GM12891 (cell line): ENCODE data around the gene CAPN11.
A peak's percentile ranks its signal among the peaks of the same experiment; 100 is the strongest.

Experiments
- DNase-seq: peaks from one replicate; pipeline ENCODE4 v3.0.0; 2011; ENCODE audit warnings: low spot score; ENCODE audit not compliant: insufficient read length
- FAIRE-seq: peaks from 2 replicates; lab custom pipeline; 2011; peaks lifted over from hg19 to GRCh38; lab: Jason Lieb, UNC
- PAX5 ChIP-seq: IDR thresholded peaks from 2 replicates; pipeline ENCODE4 v1.6.1; 2011; ENCODE audit warnings: low read length, moderate library complexity, mild to moderate bottlenecking; ENCODE audit not compliant: insufficient read depth, severe bottlenecking
- POLR2A ChIP-seq: IDR thresholded peaks from 2 replicates; pipeline ENCODE4 v1.6.1; 2011; ENCODE audit warnings: low read depth, low read length, control low read depth
- POLR2AphosphoS5 ChIP-seq: IDR thresholded peaks from 2 replicates; pipeline ENCODE4 v1.6.1; 2011; ENCODE audit warnings: low read depth, low read length, control low read depth
- POU2F2 ChIP-seq: IDR thresholded peaks from 2 replicates; pipeline ENCODE4 v1.6.1; 2011; ENCODE audit warnings: low read depth, mild to moderate bottlenecking, control low read depth, low read length, moderate library complexity
- SPI1 ChIP-seq: IDR thresholded peaks from 2 replicates; pipeline ENCODE4 v1.6.1; 2011; ENCODE audit warnings: low read depth, low read length, control low read depth
- TAF1 ChIP-seq: IDR thresholded peaks from 2 replicates; pipeline ENCODE4 v1.6.1; 2011; ENCODE audit warnings: low read depth, low read length, control low read depth

CAPN11 gene

GRCh38 chr6:44202972-44203750 lies 44.5 kb downstream of the CAPN11 start:
- DNase-seq: no peak
- TF ChIP-seq POLR2A: no peak
- no peak for TF ChIP-seq TAF1
- TF ChIP-seq POU2F2: no peak
- no peak for FAIRE-seq

- FAIRE-seq (no peak), DNase-seq (no peak)
- TF ChIP-seq POU2F2 (no peak), TAF1 (no peak), POLR2AphosphoS5 (no peak), POLR2A (no peak), PAX5 (no peak), SPI1 (no peak)
Observed at GRCh38 chr6:44203955-44204354, 45.3 kb downstream of the CAPN11 start.

- TF ChIP-seq PAX5 (no peak), TAF1 (no peak), POLR2AphosphoS5 (no peak), SPI1 (no peak), POLR2A (no peak), POU2F2 (no peak)
- no peak for FAIRE-seq
Observed at GRCh38 chr6:44207966-44208365, 49.3 kb downstream of the CAPN11 start.

GRCh38 chr6:44211284-44211683 lies 52.7 kb downstream of the CAPN11 start:
- FAIRE-seq (no peak), DNase-seq (no peak)
- TF ChIP-seq POLR2AphosphoS5: no peak
- TF ChIP-seq SPI1: no peak
- TF ChIP-seq POU2F2: no peak
- TF ChIP-seq POLR2A: no peak
- no peak for TF ChIP-seq TAF1
- no peak for TF ChIP-seq PAX5

More at GRCh38 chr6:44207966-44208365, 49.3 kb downstream of the CAPN11 start:
- DNase-seq: no peak

- no peak for TF ChIP-seq PAX5
- no peak for TF ChIP-seq TAF1
- TF ChIP-seq POU2F2: no peak
- TF ChIP-seq SPI1: no peak
- no peak for TF ChIP-seq POLR2A
- TF ChIP-seq POLR2AphosphoS5: no peak
- no peak for FAIRE-seq
- no peak for DNase-seq
Observed at GRCh38 chr6:44214307-44214706, 55.7 kb downstream of the CAPN11 start.

- DNase-seq (no peak), FAIRE-seq (no peak)
- TF ChIP-seq TAF1 (no peak), POLR2AphosphoS5 (no peak), POU2F2 (no peak), PAX5 (no peak), SPI1 (no peak), POLR2A (no peak)
Observed at GRCh38 chr6:44216677-44217331, 58.2 kb downstream of the CAPN11 start, which contains the start of gene MYMX. Gene MYMX (plus strand): TSS chr6:44216926. CDS start chr6:44217472, 546 bp downstream.

GRCh38 chr6:44217332-44218143 lies 58.9 kb downstream of the CAPN11 start:
- FAIRE-seq (no peak), DNase-seq (no peak)
- TF ChIP-seq PAX5 (no peak), SPI1 (no peak), TAF1 (no peak), POU2F2 (no peak), POLR2A (no peak), POLR2AphosphoS5 (no peak)

GRCh38 chr6:44219053-44219814 lies 60.6 kb downstream of the CAPN11 start:
- peak; percentile 78 for DNase-seq
- TF ChIP-seq POLR2AphosphoS5 (no peak), PAX5 (no peak), SPI1 (no peak), TAF1 (no peak), POLR2A (no peak), POU2F2 (no peak; the same call in 1 of the 2 replicates)
- FAIRE-seq: peak; percentile 57
